HG03280 (cell line): ENCODE results near the gene TMEM132D.
"Not testable (repeated sequence)": the region's sequence is repeated elsewhere in the genome, so short reads cannot be mapped to it uniquely, and the experiment has no call there.

Experiments
- ATAC-seq: cut with Tn5 transposase; IDR thresholded peaks from one replicate; pipeline ENCODE4 v1.9.1; 2021; ENCODE audit warnings: mild to moderate bottlenecking, moderate library complexity; ENCODE audit not compliant: unreplicated experiment

The TMEM132D gene

DNA sequence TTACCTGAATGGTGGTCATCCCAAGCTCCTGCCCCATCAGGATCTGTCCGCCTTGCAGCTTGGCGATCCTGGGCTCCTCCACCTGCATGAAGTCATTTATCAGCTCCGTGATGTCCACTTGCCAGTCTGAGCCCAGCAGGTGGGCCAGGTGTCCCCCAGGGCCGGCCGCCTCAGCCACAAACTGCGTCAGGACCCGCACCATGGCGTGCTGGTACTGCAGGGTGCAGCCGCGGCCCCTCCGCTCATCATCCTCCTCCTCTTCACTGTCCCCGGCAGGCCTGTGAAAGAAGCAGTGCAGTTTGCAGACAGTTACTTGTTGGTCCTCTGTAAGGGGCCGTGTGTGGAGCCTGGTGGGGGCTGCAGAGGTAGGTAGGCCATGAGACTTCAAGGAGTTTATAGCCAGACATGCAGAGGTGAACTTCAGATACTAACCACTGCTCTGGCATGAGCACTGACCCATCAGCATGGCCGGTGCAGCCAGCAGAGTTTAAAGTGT is 822.0 kb downstream of the TMEM132D start:
- no peak for ATAC-seq

GRCh38 chr12:129080821-129081220 is 823.0 kb downstream of the TMEM132D start:
- no peak for ATAC-seq

- no peak for ATAC-seq
These were observed 823.4 kb downstream of the TMEM132D start for GRCh38 chr12:129080391-129080790.

DNA sequence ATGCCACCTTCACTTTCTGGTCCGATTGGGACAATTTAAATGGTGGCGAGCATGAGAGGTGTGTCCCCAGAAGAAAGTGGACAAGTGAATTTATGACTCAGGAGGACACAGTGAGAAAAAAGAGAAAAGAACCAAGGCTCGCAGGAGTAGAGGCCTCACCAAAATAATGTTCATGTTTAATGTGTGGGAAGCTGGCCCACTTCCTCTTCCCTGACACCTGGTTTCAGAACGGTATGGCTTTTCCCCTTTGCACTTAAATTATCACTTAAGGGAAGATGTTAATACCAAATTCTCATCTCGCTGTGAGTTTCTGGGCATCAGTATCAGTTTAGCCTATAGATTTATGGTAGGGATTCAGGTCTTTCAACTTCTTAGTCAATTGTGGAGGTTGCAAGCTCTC is 824.1 kb downstream of the TMEM132D start:
- ATAC-seq, result no peak

DNA sequence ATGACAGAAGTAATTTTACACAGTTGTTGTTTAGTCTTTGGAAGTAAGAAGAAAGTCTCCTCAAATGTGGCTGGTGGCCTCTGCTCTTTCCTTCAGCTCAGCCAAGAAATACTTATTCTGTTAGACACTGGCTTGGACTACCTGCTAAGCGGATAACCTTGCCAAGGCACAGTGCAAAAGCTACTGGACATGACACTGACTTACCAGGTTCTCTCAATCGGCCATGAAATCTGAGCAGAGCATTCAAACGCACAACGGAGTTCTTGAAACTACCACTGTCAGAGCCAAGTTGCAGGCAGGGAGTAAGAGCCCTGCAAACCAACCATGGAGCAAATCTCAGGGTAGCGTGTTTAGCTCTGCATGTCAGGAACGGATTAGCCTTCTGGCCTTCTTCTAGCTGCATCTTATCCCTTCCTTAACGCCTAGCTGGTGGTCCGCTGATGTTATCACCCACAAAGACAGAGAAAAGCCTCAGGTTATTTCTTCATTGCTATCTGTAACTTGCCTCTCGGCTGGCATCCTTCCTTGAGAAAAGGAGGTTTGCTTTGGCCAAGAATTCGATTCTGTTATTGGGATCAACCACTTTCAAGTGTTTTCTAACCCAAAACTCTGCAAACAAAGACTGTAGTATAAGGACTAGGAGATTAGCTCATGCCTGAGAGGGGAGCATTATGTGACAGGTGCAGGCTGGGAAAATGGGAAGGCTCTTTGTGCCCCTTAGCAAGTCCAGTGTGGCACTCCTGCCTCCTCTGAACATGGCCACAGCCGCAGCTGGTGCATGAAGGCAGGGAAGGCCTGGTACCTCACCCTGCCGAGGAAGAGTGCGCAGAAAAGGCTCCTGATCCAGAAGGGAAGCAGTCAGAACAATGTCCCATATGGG is 827.1 kb downstream of the TMEM132D start:
- no peak for ATAC-seq

- no peak for ATAC-seq
These were observed 828.2 kb downstream of the TMEM132D start for GRCh38 chr12:129075460-129076208.

GRCh38 chr12:129074379-129074778 is 829.4 kb downstream of the TMEM132D start:
- no peak for ATAC-seq

- no peak for ATAC-seq
These were observed 830.5 kb downstream of the TMEM132D start for GRCh38 chr12:129073157-129073915.

- no peak for ATAC-seq
These were observed 832.5 kb downstream of the TMEM132D start for GRCh38 chr12:129071362-129071761.

- no peak for ATAC-seq
These were observed 833.9 kb downstream of the TMEM132D start for GRCh38 chr12:129069886-129070285.

GRCh38 chr12:129068684-129069083 is 835.1 kb downstream of the TMEM132D start:
- ATAC-seq, result no peak

GRCh38 chr12:129067491-129067890 is 836.3 kb downstream of the TMEM132D start:
- ATAC-seq, result no peak

DNA sequence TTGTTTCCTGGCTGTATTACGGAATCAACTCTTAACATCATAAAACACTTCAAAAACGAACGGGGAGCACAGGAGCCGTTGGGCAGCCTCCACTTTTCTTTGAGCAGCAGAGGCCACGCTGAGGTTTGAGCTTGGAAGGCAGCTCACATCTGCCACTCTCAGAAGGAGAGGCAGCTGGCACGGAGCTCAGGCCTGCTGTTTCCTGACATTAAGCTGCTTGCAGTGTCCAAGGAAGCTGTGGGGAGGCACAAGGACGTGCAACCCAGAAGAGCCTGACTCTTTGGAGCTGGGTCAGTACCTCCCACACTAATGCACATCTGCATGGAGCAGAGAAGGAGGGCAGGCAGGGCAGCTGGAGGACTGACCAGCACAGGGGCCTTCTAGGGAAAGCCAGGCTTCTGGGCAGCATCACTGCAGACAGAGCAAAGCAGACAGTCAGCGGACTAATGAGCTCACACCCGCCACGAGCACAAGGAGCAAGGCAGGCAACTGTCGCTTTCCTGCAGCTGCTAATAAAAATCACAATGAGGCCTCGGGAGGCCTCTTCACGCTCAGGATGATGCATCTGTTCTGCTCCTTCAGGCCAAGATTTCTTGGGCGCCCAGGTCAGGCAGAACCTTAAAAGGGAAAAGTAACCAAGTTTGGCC is 839.5 kb downstream of the TMEM132D start:
- no peak for ATAC-seq

GRCh38 chr12:129063600-129063999 is 840.2 kb downstream of the TMEM132D start:
- ATAC-seq, result no peak

- ATAC-seq, result no peak
These were observed 850.6 kb downstream of the TMEM132D start for GRCh38 chr12:129053232-129053631.

- ATAC-seq, result no peak
These were observed 851.5 kb downstream of the TMEM132D start for GRCh38 chr12:129052373-129052772.

- no peak for ATAC-seq
These were observed 853.9 kb downstream of the TMEM132D start for GRCh38 chr12:129049917-129050316.

GRCh38 chr12:129043334-129043733 is 860.5 kb downstream of the TMEM132D start:
- ATAC-seq, result not testable (repeated sequence)

GRCh38 chr12:129036135-129036534 is 867.7 kb downstream of the TMEM132D start:
- ATAC-seq, result no peak

GRCh38 chr12:129034558-129035289 is 869.1 kb downstream of the TMEM132D start:
- no peak for ATAC-seq
